BJ (cell line): Measurements from ENCODE around the gene SLC4A4. TPM values are rescaled to one million over a fixed set of nuclear protein-coding genes. Genes with fewer than 3 reads are reported as not detected.

ENCODE experiments used
- CTCF ChIA-PET: fragments of 350-600 bp; formaldehyde crosslinking; extraction: SDS; loops from one replicate; lab custom pipeline; 2021; ENCODE audit warnings: antibody characterized with exemption, inconsistent platforms; lab: Yijun Ruan, JAX
- POLR2A ChIA-PET: fragments of 300-600 bp; sonication (Branson Sonifier 250); formaldehyde crosslinking; extraction: SDS; loops from one replicate; lab custom pipeline; 2021; ENCODE audit warnings: antibody characterized with exemption; lab: Charles Lee
- DNase-seq: peaks from one replicate; pipeline ENCODE4 v3.0.0-alpha.2; 2011; ENCODE audit warnings: low read depth
- H3K27me3 ChIP-seq: 2 replicates; pipeline ENCODE4 v1.6.0; 2011; ENCODE audit warnings: low read length; ENCODE audit not compliant: control insufficient read depth, insufficient read depth
- H3K36me3 ChIP-seq: 2 replicates; pipeline ENCODE4 v1.5.1; 2011; ENCODE audit warnings: low read length; ENCODE audit not compliant: control insufficient read depth, insufficient read depth
- H3K4me3 ChIP-seq: 2 replicates; pipeline ENCODE4 v1.5.1; 2011; ENCODE audit warnings: low read depth, mild to moderate bottlenecking, control low read depth, low read length
- polyA plus RNA-seq: library from polyadenylated mRNA; depleted of rRNA; stranded (reverse); fragments of >200 nt; gene quantifications from 2 replicates; pipeline ENCODE4 v1.2.3, GENCODE V29; 2011
- TF ChIP-seq, protein P1 (sequence below): IDR thresholded peaks from 2 replicates; pipeline ENCODE4 v1.5.1; 2011; ENCODE audit warnings: low read depth, mild to moderate bottlenecking, control low read depth, inconsistent platforms, low read length, moderate library complexity; ENCODE audit not compliant: insufficient read depth

Gene SLC4A4
- polyA plus RNA-seq, 1 experiment, result 1.9 TPM

DNA sequence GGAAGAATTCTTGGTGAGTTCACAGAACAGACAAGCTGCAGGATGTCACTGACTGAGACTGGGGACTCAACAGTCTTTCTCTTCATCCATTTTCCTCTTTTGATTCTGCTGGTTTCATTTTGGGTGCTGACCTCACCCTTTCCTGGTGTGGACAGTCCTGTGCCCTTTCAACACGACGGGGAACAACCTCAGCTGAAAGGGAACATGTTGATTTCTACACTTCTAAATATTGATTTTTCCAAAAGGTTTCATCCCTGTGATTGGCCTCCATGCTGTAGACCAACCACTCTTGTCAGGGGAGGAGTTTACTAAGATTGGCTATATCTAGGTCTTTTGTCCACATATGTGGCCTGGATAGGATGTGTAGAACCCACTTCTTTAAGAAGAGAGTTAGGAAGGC is 91.8 kb downstream of the SLC4A4 start:
- ChIA-PET CTCF (interaction anchor here (1.1 kb wide), 1 partner anchor 9 kb away, joined by 3 read pairs; no protein-coding TSS in a partner anchor), POLR2A (no interaction called here)

DNA sequence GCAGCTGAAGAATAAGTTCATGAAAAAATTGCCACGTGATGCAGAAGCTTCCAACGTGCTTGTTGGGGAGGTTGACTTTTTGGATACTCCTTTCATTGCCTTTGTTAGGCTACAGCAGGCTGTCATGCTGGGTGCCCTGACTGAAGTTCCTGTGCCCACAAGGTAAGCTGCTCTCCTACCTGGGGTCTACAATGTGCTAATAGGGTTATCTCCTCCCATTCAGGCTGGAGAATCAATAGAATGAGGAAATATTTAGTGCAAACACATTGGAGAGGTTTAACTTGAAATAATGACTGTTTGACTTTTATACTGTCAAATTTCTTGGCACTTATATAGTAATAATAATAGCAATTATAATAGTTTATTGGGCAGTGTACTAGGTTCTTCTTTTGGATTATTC is 101.8 kb downstream of the SLC4A4 start:
- Histone ChIP-seq H3K4me3 (no peak overlapping the region), H3K27me3 (no peaks in the 10 kb centered on the region), H3K36me3 (no peaks in the 10 kb centered on the region)
- no peak for DNase-seq
- TF ChIP-seq, protein P1, sequence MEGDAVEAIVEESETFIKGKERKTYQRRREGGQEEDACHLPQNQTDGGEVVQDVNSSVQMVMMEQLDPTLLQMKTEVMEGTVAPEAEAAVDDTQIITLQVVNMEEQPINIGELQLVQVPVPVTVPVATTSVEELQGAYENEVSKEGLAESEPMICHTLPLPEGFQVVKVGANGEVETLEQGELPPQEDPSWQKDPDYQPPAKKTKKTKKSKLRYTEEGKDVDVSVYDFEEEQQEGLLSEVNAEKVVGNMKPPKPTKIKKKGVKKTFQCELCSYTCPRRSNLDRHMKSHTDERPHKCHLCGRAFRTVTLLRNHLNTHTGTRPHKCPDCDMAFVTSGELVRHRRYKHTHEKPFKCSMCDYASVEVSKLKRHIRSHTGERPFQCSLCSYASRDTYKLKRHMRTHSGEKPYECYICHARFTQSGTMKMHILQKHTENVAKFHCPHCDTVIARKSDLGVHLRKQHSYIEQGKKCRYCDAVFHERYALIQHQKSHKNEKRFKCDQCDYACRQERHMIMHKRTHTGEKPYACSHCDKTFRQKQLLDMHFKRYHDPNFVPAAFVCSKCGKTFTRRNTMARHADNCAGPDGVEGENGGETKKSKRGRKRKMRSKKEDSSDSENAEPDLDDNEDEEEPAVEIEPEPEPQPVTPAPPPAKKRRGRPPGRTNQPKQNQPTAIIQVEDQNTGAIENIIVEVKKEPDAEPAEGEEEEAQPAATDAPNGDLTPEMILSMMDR, result no peak
- POLR2A ChIA-PET, result no interaction called here
- CTCF ChIA-PET, result interaction anchor here (0.6 to 1.8 kb wide), 2 partner anchors 14 to 878 kb away, joined by 3 to 4 read pairs; no protein-coding TSS in a partner anchor

More for the DNA sequence above, 91.8 kb downstream of the SLC4A4 start:
- H3K27me3 ChIP-seq, result no peaks in the 10 kb centered on the region
- H3K4me3 ChIP-seq, result no peak overlapping the region
- no peaks in the 10 kb centered on the region for H3K36me3 ChIP-seq
- TF ChIP-seq, protein P1, result no peak
- DNase-seq, result no peak

DNA sequence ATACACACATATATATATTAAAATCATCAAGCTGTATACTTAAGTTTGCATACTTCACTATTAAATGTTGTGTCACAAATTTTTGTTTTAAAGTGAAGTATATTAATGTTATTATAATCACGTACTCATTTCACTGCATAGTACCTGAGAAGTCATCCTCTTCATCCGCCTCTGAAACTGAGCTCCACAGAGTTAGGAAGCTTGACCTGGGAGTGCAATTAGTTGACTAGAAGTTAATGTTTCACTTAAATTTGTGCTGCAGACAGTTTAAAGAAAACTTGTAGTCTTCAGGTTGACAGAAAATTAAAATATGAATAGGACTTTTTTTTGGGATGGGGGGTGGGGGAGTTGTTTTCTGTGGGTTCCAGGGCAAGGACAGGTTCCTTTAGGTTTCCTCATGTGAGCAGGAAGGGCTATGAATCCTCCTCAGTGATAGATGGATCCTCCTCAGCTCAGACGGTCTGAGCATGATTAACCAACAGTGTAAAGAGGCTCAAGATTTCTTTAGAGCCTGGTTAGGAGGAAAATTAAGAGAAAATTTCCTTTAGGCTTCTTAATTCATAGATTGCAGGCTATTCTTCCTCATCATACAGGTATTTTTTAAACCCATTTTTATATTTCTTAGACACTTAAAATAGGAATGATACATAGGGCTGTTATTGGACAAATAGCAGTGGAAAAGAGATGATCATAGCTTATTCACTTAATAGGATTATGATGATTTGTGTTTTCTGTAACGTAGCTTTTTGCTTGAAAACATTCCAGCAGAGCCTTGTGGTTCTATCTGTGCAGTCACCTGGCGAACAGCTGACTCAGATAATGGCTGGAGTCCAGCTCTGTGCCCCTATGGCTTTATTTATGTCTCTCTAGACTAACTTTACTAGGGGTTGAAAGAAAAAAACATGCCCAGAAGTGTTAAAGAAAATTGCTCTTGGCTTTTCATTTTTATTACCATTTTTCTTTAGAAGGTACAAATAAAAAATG is 102.7 kb downstream of the SLC4A4 start:
- ChIA-PET POLR2A (no interaction called here), CTCF (interaction anchor here (0.6 to 1.8 kb wide), 2 partner anchors 13 to 877 kb away, joined by 3 to 4 read pairs; no protein-coding TSS in a partner anchor)
- Histone ChIP-seq H3K36me3 (no peaks in the 10 kb centered on the region), H3K4me3 (no peak overlapping the region), H3K27me3 (no peaks in the 10 kb centered on the region)
- DNase-seq, result no peak
- TF ChIP-seq, protein P1, result no peak

DNA sequence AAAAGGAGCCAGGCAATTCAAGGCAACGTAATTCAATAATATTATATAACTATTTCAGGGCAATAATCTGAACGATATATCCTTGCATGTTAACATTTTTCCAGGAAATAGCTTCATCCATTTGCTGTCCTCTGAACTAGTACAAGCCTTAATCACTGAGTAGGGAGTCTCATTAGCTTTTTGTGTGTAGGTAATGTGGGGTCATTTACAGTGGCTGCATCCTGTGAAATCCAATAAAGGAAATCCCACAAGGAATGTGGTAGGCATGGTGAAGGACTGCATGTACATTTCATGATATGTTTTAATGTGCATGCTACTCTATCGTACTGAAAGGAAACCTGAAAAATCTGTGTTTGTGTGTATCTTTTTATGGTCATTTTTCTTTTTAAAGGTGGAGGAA is 103.5 kb downstream of the SLC4A4 start:
- POLR2A ChIA-PET, result no interaction called here
- no peak for DNase-seq
- CTCF ChIA-PET, result interaction anchor here (1.8 kb wide), 1 partner anchor 12 kb away, joined by 4 read pairs; no protein-coding TSS in a partner anchor

More for the DNA sequence above, 103.5 kb downstream of the SLC4A4 start:
- no peaks in the 10 kb centered on the region for H3K27me3 ChIP-seq
- no peaks in the 10 kb centered on the region for H3K36me3 ChIP-seq
- H3K4me3 ChIP-seq, result no peak overlapping the region
- TF ChIP-seq, protein P1, result no peak
